ENCODE measurements around the gene JAKMIP1.

DNA sequence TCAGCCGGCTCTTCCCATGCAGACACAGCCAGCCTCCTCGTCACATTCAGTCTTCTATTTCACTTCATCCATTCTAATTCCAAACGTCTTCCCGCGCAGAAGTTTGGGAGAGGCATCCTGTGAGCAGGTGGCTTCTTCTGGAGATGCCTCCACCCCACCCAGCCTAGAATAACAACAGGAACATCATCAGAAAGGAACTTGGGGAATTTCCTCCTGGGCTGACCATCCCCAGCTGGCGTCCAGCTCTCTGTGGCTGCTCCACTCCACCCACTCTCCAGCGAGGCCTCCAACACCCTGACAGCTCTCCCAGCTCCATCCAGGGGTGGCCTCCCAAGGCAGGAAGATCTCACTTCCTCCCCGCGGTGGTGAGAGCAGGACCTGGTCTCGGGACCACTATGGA is 176.6 kb downstream of the JAKMIP1 start:
- TF ChIP-seq, protein P1, sequence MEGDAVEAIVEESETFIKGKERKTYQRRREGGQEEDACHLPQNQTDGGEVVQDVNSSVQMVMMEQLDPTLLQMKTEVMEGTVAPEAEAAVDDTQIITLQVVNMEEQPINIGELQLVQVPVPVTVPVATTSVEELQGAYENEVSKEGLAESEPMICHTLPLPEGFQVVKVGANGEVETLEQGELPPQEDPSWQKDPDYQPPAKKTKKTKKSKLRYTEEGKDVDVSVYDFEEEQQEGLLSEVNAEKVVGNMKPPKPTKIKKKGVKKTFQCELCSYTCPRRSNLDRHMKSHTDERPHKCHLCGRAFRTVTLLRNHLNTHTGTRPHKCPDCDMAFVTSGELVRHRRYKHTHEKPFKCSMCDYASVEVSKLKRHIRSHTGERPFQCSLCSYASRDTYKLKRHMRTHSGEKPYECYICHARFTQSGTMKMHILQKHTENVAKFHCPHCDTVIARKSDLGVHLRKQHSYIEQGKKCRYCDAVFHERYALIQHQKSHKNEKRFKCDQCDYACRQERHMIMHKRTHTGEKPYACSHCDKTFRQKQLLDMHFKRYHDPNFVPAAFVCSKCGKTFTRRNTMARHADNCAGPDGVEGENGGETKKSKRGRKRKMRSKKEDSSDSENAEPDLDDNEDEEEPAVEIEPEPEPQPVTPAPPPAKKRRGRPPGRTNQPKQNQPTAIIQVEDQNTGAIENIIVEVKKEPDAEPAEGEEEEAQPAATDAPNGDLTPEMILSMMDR (IDR thresholded peaks at IDR 0.05 in 2 of 3, conservative IDR thresholded peaks at IDR 0.05 in 1 of 3; ENCODE audit: borderline replicate concordance in 1 of 3, insufficient read depth in 1 of 3, low read depth in 2 of 3, low read length in 2 of 3), result no peak
- TF ChIP-seq POLR2AphosphoS5 (IDR thresholded peaks at IDR 0.05; ENCODE audit: low read depth, low read length) (no peak), POLR2A (IDR thresholded peaks at IDR 0.05; ENCODE audit: borderline replicate concordance, extremely low read depth, insufficient read depth, insufficient read length) (no peak), EZH2 (IDR thresholded peaks at IDR 0.05) (no peak), EZH2phosphoT487 (IDR thresholded peaks at IDR 0.05; ENCODE audit: borderline replicate concordance) (no peak), CEBPB (IDR thresholded peaks at IDR 0.05; ENCODE audit: low read depth) (no peak), FOSL1 (IDR thresholded peaks at IDR 0.05; ENCODE audit: low read depth) (no peak), SIN3A (IDR thresholded peaks at IDR 0.05; ENCODE audit: low read depth) (no peak), YY1 (IDR thresholded peaks at IDR 0.05; ENCODE audit: extremely low read depth, insufficient replicate concordance, low read depth, low read length) (no peak), SRF (IDR thresholded peaks at IDR 0.05; ENCODE audit: low read depth) (no peak)
- TF ChIP-seq, protein P2, sequence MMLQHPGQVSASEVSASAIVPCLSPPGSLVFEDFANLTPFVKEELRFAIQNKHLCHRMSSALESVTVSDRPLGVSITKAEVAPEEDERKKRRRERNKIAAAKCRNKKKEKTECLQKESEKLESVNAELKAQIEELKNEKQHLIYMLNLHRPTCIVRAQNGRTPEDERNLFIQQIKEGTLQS (IDR thresholded peaks at IDR 0.05), result no peak
- TF ChIP-seq, protein P3, sequence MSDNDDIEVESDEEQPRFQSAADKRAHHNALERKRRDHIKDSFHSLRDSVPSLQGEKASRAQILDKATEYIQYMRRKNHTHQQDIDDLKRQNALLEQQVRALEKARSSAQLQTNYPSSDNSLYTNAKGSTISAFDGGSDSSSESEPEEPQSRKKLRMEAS (IDR thresholded peaks at IDR 0.05), result no peak
